HG03095 (cell line): ENCODE measurements around the gene ASB1.

ENCODE experiments used
- ATAC-seq: cut with Tn5 transposase; IDR thresholded peaks from one replicate; pipeline ENCODE4 v1.9.1; 2021; ENCODE audit warnings: moderate library complexity; ENCODE audit not compliant: unreplicated experiment

ASB1 gene

GRCh38 chr2:238464389-238464788 is 37.7 kb downstream of the ASB1 start:
- ATAC-seq = no peak

DNA sequence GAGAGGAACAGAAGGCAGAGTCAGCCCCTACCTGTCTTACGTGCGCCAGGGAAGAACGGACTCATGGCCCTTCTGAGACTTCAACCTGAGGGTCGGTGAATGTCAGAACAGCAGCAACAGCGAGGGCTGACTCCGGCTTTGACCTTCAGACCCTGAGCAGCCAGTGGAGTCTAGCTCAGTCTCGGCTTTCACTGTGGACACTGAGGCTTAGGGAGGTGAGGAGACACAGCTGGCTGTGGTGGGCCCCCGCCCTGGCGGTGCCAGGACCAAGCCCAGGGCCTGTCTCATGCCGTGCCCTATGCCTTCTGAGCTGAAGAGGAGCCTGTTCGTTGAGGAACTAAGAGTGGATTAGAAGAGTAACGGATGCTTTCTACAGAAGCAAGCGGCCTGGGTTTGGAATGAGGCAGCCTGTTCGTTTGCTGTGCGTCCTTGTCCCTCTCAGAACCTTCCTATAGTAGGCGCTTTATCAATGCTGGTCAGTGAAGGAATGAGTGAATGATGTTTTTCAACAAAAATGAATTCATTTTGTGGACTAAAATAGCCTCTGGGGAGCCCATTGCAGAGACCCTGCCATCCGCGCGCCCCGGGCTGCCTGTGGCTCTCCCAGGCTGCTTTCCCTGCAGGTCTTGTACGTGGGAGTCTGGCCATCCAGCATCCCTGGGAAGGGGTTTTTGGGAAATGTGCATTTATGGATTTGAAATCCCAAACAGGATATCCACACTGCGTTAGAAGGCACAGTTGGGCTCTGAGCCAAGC is 38.9 kb downstream of the ASB1 start:
- no peak for ATAC-seq

- no peak for ATAC-seq
Measured at GRCh38 chr2:238466243-238466756, 39.6 kb downstream of the ASB1 start.

DNA sequence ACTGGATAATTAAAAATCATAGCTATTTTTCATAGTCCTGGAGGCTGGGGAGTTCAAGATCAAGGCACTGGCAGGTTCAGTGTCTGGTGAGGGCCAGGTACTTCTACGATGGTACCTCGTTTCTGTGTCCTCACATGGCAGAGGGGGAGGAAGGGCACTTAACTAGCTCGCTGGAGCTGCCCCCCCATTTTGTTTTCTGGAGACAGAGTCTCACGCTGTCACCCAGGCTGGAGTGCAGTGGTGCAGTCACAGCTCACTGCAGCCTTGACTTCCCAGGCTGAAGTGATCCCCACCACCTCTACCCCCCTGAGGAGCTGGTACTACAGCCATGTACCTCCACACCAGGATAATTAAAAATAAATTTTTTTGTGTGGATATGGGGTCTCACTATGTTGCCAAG is 40.3 kb downstream of the ASB1 start:
- ATAC-seq = no peak

DNA sequence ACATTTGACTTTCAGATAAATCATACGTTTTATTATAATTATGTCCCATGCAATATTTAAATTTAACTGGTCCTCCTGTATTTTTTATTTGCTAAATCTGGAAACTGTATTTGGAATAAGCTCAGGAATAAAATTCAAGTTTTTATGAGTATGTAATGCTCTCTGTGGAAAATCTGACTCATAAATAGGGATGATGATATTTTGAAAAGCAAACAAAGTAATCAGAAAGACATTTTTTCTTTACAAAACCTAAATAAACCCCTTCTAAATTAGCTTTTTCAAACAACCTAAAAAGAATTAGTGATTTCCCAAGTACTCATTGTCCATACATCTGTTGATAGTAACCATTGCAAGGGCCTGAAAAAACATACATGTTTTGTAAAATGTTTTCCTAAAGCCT is 41.1 kb downstream of the ASB1 start:
- ATAC-seq = no peak

- no peak for ATAC-seq
Measured at GRCh38 chr2:238469155-238469554, 42.4 kb downstream of the ASB1 start.

- no peak for ATAC-seq
Measured at GRCh38 chr2:238473014-238473413, 46.3 kb downstream of the ASB1 start.

GRCh38 chr2:238473523-238473922 is 46.8 kb downstream of the ASB1 start:
- ATAC-seq = no peak

- ATAC-seq = no peak
Measured at GRCh38 chr2:238475034-238475433, 48.3 kb downstream of the ASB1 start.

- ATAC-seq = no peak
Measured at GRCh38 chr2:238475566-238475965, 48.8 kb downstream of the ASB1 start.

DNA sequence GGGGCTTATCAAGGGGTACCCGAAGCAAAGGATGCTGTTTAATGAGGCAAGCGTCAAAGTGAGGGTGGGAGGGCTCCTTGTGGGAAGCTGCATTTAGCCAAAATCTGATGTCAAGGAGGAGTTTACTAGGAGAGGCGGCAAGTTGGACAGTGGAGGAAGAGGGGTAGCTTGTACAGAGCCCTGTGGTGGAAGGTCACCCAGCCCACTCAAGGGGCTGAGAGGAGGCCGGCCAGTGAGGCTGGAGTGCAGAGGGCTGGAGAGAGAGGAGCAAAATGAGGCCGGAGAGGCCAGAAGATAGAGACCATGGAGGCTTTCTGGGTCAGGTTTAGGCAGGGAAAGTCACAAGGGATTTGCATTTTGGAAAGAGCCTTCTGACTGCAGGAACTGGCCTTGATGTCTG is 49.5 kb downstream of the ASB1 start:
- ATAC-seq = no peak

- no peak for ATAC-seq
Measured at GRCh38 chr2:238478216-238478615, 51.5 kb downstream of the ASB1 start.

GRCh38 chr2:238479847-238480246 is 53.1 kb downstream of the ASB1 start:
- no peak for ATAC-seq

DNA sequence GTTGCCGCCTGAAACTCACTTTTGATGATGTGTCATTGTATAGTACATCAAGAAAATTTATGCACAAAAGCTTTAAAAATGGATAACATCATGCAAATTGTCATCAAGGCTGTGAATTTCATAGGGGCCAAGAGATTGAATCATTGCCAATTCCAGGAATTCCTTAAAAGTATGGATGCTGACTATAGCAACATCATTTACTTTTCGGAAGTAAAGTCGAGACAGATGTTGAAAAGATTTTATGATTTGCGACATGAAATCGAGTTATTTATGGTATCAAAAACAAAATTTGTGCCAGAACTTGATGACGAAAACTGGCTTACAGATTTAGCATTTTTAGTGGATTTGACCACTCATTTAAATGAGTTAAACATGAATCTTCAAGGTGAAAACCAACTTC is 56.3 kb downstream of the ASB1 start:
- ATAC-seq = no peak

DNA sequence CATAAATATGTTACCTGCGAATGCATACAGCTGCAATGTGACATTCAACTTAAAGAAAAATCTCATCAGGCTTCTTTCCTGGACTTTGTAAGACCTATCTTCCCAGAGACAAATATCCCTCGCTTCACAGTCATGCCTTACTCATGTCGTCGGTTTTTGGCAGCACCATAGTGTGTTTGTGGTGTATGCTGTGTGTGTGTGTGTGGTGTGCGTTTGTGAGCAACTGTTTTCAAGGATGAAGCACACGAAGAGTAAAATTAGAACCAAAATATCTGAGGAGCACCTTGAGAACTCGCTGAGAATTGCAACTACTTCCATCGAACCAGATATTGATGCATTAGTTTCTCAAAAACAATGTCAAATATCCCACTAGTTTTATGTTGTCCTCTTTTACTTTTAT is 56.9 kb downstream of the ASB1 start:
- ATAC-seq = no peak

DNA sequence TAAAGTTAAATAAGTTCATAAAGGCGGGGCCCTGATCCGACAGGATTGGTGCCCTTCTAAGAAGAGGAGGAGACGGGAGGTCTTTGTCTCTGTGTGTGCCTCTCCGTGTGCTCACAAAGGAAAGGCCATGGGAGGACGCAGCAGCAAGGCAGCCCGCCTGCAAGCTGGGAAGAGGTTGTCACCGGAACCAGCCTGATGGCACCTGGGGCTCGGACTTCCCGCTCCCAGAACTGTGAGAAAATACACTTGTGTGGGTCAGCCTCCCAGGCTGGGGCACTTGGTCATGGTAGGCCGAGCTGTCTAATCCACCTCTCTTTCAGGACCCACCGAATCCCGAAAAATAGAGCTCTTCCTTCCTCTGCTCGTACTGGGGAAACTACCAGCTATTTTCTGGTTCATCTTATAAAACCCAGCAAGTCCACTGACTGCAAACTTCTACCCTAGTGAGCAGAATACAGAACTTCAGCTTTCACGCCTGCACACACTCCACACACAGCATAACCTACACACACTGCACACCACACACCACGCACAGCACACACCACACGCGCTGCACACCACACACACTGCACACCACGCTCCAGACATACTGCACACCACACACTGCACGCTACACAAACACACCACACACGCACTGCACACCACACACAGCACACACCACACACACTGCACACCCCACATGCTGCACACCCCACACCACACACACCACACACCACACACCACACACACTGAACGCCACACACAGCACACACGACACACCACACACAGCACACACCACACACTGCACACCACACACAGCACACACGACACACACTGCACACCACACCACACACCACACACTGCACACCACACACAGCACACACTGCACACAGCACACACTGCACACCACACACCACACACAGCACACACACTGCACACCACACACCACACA is 58.1 kb downstream of the ASB1 start:
- no peak for ATAC-seq

- no peak for ATAC-seq
Measured at GRCh38 chr2:238486123-238486848, 59.6 kb downstream of the ASB1 start.

DNA sequence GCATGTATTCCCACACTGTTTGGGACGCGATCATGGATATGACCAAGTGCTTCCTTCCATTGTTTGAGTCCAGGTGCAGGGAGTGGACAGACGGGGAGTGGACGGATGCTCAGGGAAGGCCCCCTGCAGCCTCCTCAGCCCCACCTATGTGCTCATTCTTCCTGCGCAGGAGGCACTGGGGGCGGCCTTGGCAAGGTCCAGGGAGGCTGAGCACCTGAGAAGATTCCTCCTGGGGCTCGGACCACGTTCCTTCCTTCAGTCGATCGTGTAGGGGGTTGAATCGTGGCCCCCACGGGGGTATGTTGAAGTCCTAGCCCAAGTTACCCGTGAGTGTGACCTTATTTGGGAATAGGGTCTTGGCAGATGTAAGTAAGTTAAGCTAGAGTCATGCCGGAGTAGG is 60.4 kb downstream of the ASB1 start:
- no peak for ATAC-seq

DNA sequence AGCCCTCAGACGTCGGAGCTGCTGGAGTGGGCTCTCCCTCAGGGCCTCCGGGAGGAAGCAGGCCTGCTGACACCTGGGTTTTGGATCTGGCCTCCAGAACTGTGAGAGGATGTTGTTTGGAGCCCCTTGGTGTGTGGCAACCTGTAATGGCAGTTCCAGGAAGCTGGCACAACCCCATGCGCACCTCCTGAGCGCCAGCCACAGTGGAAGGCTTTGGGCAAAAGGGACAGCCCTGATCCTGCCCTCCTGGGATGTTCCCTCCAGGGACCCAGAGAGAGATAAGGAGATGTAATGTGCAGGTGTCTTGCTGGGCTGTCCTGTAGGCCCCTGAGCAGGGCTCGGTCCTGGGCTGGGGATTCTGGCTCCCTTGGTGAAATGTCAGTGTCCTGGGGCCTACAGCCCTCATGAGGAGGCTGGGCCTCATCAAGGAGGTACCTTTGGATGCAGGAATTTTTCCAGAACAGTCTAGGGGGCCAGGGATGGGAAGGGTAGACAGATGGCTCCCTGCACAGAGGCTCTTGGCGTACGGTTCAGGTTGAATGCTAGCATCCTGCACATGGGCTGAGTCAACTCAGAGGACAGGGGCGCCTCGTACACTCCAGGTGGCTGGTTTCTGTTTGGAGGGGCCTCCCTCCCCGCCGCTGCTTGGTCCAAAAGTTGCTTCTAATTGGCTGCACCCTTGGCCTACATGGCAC is 61.1 kb downstream of the ASB1 start:
- ATAC-seq = no peak

GRCh38 chr2:238488347-238488826 is 61.7 kb downstream of the ASB1 start:
- no peak for ATAC-seq

DNA sequence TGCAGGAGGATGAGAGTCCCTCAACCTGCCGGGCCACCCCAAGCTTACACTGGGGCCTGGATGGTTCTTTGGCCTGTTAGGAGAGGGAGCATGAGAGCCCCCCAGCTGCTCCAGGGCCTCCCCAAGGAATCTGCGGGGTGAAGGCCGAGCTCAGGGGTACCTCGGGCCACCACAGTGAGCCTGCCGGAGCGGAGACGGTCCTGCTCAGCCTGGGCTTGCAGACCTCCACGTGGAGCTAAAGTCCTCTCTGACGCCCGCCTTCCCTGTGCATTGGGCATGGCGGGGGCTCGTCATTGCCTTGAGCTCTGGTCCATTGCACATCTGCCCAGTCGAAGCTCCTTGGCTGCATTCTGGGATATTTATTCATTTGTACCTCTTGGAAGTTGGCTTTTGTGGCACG is 62.7 kb downstream of the ASB1 start:
- ATAC-seq = no peak
